GM12891 (cell line): ENCODE data around the gene RAMP2.

Experiments used
- DNase-seq: peaks from one replicate; pipeline ENCODE4 v3.0.0; 2011; ENCODE audit warnings: low spot score; ENCODE audit not compliant: insufficient read length
- FAIRE-seq: peaks from 2 replicates; lab custom pipeline; 2011; peaks lifted over from hg19 to GRCh38; lab: Jason Lieb, UNC
- PAX5 ChIP-seq: IDR thresholded peaks from 2 replicates; pipeline ENCODE4 v1.6.1; 2011; ENCODE audit warnings: low read length, moderate library complexity, mild to moderate bottlenecking; ENCODE audit not compliant: insufficient read depth, severe bottlenecking
- POLR2A ChIP-seq: IDR thresholded peaks from 2 replicates; pipeline ENCODE4 v1.6.1; 2011; ENCODE audit warnings: low read depth, low read length, control low read depth
- POLR2AphosphoS5 ChIP-seq: IDR thresholded peaks from 2 replicates; pipeline ENCODE4 v1.6.1; 2011; ENCODE audit warnings: low read depth, low read length, control low read depth
- POU2F2 ChIP-seq: IDR thresholded peaks from 2 replicates; pipeline ENCODE4 v1.6.1; 2011; ENCODE audit warnings: low read depth, mild to moderate bottlenecking, control low read depth, low read length, moderate library complexity
- SPI1 ChIP-seq: IDR thresholded peaks from 2 replicates; pipeline ENCODE4 v1.6.1; 2011; ENCODE audit warnings: low read depth, low read length, control low read depth
- TAF1 ChIP-seq: IDR thresholded peaks from 2 replicates; pipeline ENCODE4 v1.6.1; 2011; ENCODE audit warnings: low read depth, low read length, control low read depth

The RAMP2 gene

DNA sequence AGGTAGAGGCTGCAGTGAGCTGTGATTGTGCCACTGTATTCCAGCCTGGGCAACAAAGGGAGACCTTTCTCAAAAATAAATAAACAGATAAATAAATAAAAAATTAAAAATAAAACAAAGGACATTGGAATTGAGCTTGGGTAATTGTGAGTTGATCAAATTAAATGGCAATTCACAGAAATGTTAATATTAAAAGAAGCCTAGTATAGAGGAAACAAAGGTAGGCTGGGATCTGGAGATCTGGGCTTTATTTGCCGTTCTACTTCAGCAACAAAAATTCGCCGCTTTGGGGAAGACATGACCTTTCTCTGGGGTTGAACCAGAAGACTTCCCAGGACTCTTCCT, 11.9 kb downstream of the RAMP2 start:
- TF ChIP-seq TAF1 (no peak), POLR2A (no peak), SPI1 (no peak), PAX5 (no peak), POLR2AphosphoS5 (no peak), POU2F2 (no peak)
- no peak for FAIRE-seq
- DNase-seq = no peak

DNA sequence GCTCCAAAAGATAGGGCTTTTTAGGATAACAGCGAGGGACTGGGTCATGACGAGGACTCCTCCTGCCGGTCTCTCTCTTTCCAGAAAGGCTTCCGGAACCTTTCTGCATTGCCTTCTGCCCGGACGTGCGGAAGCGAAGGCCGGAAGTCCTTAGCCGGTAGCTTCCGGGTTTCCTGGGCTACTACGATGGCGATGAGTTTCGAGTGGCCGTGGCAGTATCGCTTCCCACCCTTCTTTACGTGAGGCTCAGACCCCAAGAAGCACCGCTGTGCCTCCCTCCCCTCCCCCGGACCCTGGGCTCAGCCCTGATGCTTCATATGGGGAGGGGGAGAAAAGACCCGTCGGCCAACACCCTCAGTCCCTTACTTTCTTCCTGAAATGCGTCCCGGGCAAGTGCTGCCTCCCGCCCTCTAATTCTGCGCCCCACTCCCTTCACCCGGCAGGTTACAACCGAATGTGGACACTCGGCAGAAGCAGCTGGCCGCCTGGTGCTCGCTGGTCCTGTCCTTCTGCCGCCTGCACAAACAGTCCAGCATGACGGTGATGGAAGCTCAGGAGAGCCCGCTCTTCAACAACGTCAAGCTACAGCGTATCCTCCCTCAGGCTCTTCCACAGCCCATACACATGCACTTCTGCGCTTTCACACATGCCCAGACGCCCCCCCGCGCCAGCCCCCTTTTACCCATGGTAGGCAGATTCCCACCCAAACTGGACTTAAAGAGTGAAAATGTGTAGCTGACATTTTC, 12.4 kb downstream of the RAMP2 start, which contains the start of gene VPS25:
VPS25 (plus strand) TSS at position 160 of the 746 bp plus-strand sequence; CDS start at position 187, 27 bp downstream.
- peak; percentile 81 for DNase-seq
- TF ChIP-seq PAX5 (no peak), POU2F2 (peak; percentile 84; the same call in 1 of the 2 replicates), POLR2A (peak; percentile 96), TAF1 (peak; percentile 99), SPI1 (peak; percentile 32; the same call in 1 of the 2 replicates), POLR2AphosphoS5 (peak; percentile 97)
- peak; percentile 79 for FAIRE-seq

DNA sequence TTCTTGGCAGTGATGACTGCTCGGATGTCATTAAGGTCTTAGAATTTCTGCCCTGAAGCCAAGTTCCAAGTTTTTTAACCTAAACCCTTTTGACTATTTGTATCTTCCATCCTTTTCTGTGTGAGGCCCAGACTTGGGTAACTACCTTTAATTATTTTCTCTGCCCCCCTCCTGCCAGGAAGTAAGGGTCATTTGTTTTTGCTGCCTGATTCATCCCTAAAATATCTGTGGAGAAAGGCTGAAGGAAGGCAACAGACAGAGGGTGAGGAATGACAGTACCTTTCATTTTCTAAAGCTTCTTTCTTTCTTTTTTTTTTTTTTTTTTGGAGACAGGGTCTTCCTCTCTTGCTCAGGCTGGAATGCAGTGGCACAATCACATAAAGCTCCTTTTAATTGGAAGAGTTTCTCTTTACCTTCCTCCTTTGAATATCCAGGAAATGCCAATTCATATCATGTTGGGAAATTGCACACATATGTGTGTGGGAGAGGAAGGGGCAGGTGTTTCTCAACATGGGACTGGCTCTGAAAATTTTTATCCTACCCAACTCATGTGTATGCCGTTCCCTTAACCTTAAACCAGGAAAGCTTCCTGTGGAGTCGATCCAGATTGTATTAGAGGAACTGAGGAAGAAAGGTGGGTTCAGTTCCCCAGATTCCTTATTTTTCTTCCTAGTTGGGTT, 13.2 kb downstream of the RAMP2 start:
- TF ChIP-seq POU2F2 (no peak), POLR2A (no peak), POLR2AphosphoS5 (no peak)
- FAIRE-seq (no peak), DNase-seq (no peak)

DNA sequence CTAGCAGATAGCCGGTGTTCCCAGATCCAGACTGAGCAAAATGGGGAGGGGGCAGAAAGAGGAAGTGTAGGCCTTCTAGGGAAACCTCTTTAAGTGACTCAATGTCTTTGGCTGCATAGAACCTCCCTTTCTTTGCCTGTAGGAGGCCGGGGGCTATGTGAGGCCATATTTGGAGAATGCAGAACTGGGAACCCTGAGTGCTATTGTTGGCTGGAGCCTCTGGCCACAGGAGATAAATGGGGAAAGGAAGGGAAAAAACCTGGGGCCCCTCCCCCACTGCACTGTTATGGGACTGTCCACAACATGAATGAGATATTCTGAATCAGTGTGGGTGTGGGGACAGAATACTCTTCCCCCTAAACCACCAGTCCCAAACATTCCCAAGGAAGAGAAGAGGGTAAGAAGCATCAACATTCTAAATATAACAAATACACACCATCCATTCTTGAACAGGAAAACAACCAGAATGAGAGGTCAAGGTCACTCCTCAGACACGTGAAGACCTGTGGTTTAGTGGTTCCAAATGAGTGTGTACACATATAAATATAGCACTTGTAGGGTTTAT, 14.6 kb downstream of the RAMP2 start:
- no peak for FAIRE-seq

GRCh38 chr17:42778570-42778969, 17.5 kb downstream of the RAMP2 start:
- no peak for FAIRE-seq
- TF ChIP-seq SPI1 (no peak), TAF1 (no peak), POU2F2 (no peak), PAX5 (no peak), POLR2A (no peak), POLR2AphosphoS5 (no peak)

More for the DNA sequence above, 14.6 kb downstream of the RAMP2 start:
- DNase-seq = no peak
- TF ChIP-seq PAX5 (no peak), SPI1 (peak; percentile 95)

GRCh38 chr17:42779304-42779935, 18.4 kb downstream of the RAMP2 start:
- no peak for TF ChIP-seq PAX5
- TF ChIP-seq SPI1 = no peak
- TF ChIP-seq POU2F2 = no peak
- no peak for TF ChIP-seq TAF1
- TF ChIP-seq POLR2A = no peak
- no peak for TF ChIP-seq POLR2AphosphoS5
- FAIRE-seq = no peak
- DNase-seq = no peak

More at GRCh38 chr17:42778570-42778969, 17.5 kb downstream of the RAMP2 start:
- no peak for DNase-seq

GRCh38 chr17:42779936-42780850, 19.2 kb downstream of the RAMP2 start, which contains the start of gene WNK4:
TSS of gene WNK4 (plus strand) at chr17:42780610. CDS start at chr17:42780699, 89 bp downstream.
- no peak for FAIRE-seq
- no peak for DNase-seq
- TF ChIP-seq POU2F2 = no peak
- TF ChIP-seq POLR2AphosphoS5 = peak; percentile 12; the same call in 1 of the 2 replicates
- no peak; the same call in 1 of the 2 replicates for TF ChIP-seq POLR2A
- no peak for TF ChIP-seq SPI1

GRCh38 chr17:42780851-42781638, 20.0 kb downstream of the RAMP2 start:
- TF ChIP-seq TAF1 (no peak), POLR2AphosphoS5 (no peak), SPI1 (no peak), POU2F2 (no peak), POLR2A (no peak; the same call in 1 of the 2 replicates), PAX5 (no peak)
- FAIRE-seq (no peak), DNase-seq (no peak)
